A549 treated with CORT108297 at 1 μM for 4 hours (cell line): ENCODE measurements around the gene GRM3. TPM values are rescaled to one million over a fixed set of nuclear protein-coding genes. Genes with fewer than 3 reads are reported as not detected.

Source experiments
- total RNA-seq: library from RNA; stranded (reverse); fragments of 200-300 nt; extraction: Qiagen RNA extraction; gene quantifications from 5 replicates; pipeline ENCODE4 v1.2.3, GENCODE V29; 2022

Gene GRM3
- not detected in 5 replicates for total RNA-seq

GRCh38 chr7:86643561-86644281, at the start of gene GRM3:
Gene GRM3 (plus strand): TSS chr7:86643909. CDS start chr7:86765146, 121,237 bp downstream.

